NCI-H1694 (cell line): ENCODE data around the gene PDE4DIP.
A peak's percentile ranks its signal among the peaks of the same experiment; 100 is the strongest.
"Not testable (repeated sequence)": the region's sequence is repeated elsewhere in the genome, so short reads cannot be mapped to it uniquely, and the experiment has no call there.

Experiments used
- DNase-seq: peaks from one replicate; lab custom pipeline; 2025; lab: John Stamatoyannopoulos, UW

Gene PDE4DIP

GRCh38 chr1:148921047-148921446 lies 76.8 kb downstream of the PDE4DIP start:
- not testable (repeated sequence) for DNase-seq

GRCh38 chr1:148923798-148924197 lies 79.6 kb downstream of the PDE4DIP start:
- not testable (repeated sequence) for DNase-seq

- not testable (repeated sequence) for DNase-seq
Observed at GRCh38 chr1:148927645-148928044, 83.4 kb downstream of the PDE4DIP start.

- not testable (repeated sequence) for DNase-seq
Observed at GRCh38 chr1:148929253-148929652, 85.0 kb downstream of the PDE4DIP start.

GRCh38 chr1:148935381-148936002 lies 91.3 kb downstream of the PDE4DIP start:
- not testable (repeated sequence) for DNase-seq

- DNase-seq, result not testable (repeated sequence)
Observed at GRCh38 chr1:148942906-148943305, 98.7 kb downstream of the PDE4DIP start.

- DNase-seq, result not testable (repeated sequence)
Observed at GRCh38 chr1:148945130-148945529, 100.9 kb downstream of the PDE4DIP start.

- not testable (repeated sequence) for DNase-seq
Observed at GRCh38 chr1:148948768-148949167, 104.5 kb downstream of the PDE4DIP start.

- peak; percentile 8 for DNase-seq
Observed at GRCh38 chr1:148951336-148952227, 107.4 kb downstream of the PDE4DIP start.

GRCh38 chr1:148952253-148952937 lies 108.2 kb downstream of the PDE4DIP start:
- not testable (repeated sequence) for DNase-seq

- DNase-seq, result peak; percentile 4
Observed at GRCh38 chr1:148952938-148953616, 108.8 kb downstream of the PDE4DIP start.

GRCh38 chr1:148953730-148954129 lies 109.5 kb downstream of the PDE4DIP start:
- not testable (repeated sequence) for DNase-seq

GRCh38 chr1:148958343-148958742 lies 114.1 kb downstream of the PDE4DIP start:
- DNase-seq, result not testable (repeated sequence)

GRCh38 chr1:148960212-148961000 lies 116.2 kb downstream of the PDE4DIP start:
- not testable (repeated sequence) for DNase-seq

GRCh38 chr1:148962127-148962857 lies 118.1 kb downstream of the PDE4DIP start:
- DNase-seq, result not testable (repeated sequence)

- not testable (repeated sequence) for DNase-seq
Observed at GRCh38 chr1:148966084-148966483, 121.9 kb downstream of the PDE4DIP start.

- not testable (repeated sequence) for DNase-seq
Observed at GRCh38 chr1:148967580-148967979, 123.4 kb downstream of the PDE4DIP start.

GRCh38 chr1:148968682-148969081 lies 124.5 kb downstream of the PDE4DIP start:
- not testable (repeated sequence) for DNase-seq

- not testable (repeated sequence) for DNase-seq
Observed at GRCh38 chr1:148969126-148969525, 124.9 kb downstream of the PDE4DIP start.

- DNase-seq, result not testable (repeated sequence)
Observed at GRCh38 chr1:148975453-148975852, 131.2 kb downstream of the PDE4DIP start.
